HCT116 (cell line): ENCODE data around the gene AMDHD2.
"Not testable (repeated sequence)": the region's sequence is repeated elsewhere in the genome, so short reads cannot be mapped to it uniquely, and the experiment has no call there.

Experiments used
- POLR2A ChIP-seq: IDR thresholded peaks from 2 replicates; pipeline ENCODE4 v1.7.0; 2011; ENCODE audit warnings: borderline replicate concordance; ENCODE audit not compliant: insufficient read depth, insufficient read length; ENCODE audit errors: extremely low read depth
- POLR2AphosphoS5 ChIP-seq: IDR thresholded peaks from 2 replicates; pipeline ENCODE4 v1.6.1; 2011; ENCODE audit warnings: mild to moderate bottlenecking, low read depth, low read length, moderate library complexity
- TF ChIP-seq, protein P1 (sequence below), 3 experiments: fragments of 200-600 bp in 1 of 3; sonication (generic) in 1 of 3; IDR thresholded peaks in 2 of 3; conservative IDR thresholded peaks in 1 of 3; 2 replicates each; pipeline ENCODE4 v1.5.1; 2012 to 2017; ENCODE audit warnings: low read depth in 2 of 3, low read length in 2 of 3, antibody characterized with exemption in 1 of 3, borderline replicate concordance in 1 of 3, control low read depth in 1 of 3, mild to moderate bottlenecking in 1 of 3, mixed read lengths in 1 of 3, mixed run types in 1 of 3, moderate library complexity in 1 of 3; ENCODE audit not compliant: insufficient read depth in 1 of 3
- TF ChIP-seq, protein P2 (sequence below): IDR thresholded peaks from 2 replicates; pipeline ENCODE4 v1.6.1; 2012; ENCODE audit warnings: low read depth

GRCh38 chr16:2551420-2551889 is 31.3 kb downstream of the AMDHD2 start:
- TF ChIP-seq POLR2A, POLR2AphosphoS5: not testable (repeated sequence)
- TF ChIP-seq, protein P1, sequence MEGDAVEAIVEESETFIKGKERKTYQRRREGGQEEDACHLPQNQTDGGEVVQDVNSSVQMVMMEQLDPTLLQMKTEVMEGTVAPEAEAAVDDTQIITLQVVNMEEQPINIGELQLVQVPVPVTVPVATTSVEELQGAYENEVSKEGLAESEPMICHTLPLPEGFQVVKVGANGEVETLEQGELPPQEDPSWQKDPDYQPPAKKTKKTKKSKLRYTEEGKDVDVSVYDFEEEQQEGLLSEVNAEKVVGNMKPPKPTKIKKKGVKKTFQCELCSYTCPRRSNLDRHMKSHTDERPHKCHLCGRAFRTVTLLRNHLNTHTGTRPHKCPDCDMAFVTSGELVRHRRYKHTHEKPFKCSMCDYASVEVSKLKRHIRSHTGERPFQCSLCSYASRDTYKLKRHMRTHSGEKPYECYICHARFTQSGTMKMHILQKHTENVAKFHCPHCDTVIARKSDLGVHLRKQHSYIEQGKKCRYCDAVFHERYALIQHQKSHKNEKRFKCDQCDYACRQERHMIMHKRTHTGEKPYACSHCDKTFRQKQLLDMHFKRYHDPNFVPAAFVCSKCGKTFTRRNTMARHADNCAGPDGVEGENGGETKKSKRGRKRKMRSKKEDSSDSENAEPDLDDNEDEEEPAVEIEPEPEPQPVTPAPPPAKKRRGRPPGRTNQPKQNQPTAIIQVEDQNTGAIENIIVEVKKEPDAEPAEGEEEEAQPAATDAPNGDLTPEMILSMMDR (IDR thresholded peaks at IDR 0.05 in 2 of 3, conservative IDR thresholded peaks at IDR 0.05 in 1 of 3; ENCODE audit: borderline replicate concordance in 1 of 3, insufficient read depth in 1 of 3, low read depth in 2 of 3, low read length in 2 of 3), result peak in 2 of 3 experiments; percentile 4 to 27; a peak in 2 of 6 replicates
- TF ChIP-seq, protein P2, sequence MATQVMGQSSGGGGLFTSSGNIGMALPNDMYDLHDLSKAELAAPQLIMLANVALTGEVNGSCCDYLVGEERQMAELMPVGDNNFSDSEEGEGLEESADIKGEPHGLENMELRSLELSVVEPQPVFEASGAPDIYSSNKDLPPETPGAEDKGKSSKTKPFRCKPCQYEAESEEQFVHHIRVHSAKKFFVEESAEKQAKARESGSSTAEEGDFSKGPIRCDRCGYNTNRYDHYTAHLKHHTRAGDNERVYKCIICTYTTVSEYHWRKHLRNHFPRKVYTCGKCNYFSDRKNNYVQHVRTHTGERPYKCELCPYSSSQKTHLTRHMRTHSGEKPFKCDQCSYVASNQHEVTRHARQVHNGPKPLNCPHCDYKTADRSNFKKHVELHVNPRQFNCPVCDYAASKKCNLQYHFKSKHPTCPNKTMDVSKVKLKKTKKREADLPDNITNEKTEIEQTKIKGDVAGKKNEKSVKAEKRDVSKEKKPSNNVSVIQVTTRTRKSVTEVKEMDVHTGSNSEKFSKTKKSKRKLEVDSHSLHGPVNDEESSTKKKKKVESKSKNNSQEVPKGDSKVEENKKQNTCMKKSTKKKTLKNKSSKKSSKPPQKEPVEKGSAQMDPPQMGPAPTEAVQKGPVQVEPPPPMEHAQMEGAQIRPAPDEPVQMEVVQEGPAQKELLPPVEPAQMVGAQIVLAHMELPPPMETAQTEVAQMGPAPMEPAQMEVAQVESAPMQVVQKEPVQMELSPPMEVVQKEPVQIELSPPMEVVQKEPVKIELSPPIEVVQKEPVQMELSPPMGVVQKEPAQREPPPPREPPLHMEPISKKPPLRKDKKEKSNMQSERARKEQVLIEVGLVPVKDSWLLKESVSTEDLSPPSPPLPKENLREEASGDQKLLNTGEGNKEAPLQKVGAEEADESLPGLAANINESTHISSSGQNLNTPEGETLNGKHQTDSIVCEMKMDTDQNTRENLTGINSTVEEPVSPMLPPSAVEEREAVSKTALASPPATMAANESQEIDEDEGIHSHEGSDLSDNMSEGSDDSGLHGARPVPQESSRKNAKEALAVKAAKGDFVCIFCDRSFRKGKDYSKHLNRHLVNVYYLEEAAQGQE, result not testable (repeated sequence)
